ENCODE measurements around the gene CEP112. TPM values are rescaled to one million over a fixed set of nuclear protein-coding genes. Genes with fewer than 3 reads are reported as not detected.

The CEP112 gene
- total RNA-seq, 6 experiments from 2014 or later: 5.3 to 7.7 (median 6.9) TPM

DNA sequence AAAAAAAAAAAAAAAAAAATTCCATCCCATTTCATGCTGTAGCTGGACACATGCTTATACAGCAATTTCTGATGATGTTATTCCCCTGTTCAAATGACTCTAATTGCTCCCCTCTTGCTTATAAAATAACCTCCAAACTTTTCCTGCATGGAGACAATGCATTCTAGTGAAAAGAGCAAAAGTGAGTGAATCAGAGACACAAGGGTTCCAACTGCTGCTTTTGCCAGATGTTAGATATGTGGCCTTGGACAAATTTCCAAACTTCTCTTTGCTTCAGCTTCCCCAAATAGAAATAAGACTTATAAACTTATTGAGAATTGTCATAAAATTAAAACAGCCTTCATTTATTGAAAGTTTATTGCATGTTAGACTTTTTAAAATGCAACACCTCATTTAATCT is 565.5 kb downstream of the CEP112 start:
- DNase-seq: no peak
- peaks cover 16% of the 10 kb centered on the region for H3K4me1 Mint-ChIP-seq (ENCODE audit: low read depth)
- no peaks in the 10 kb centered on the region for H3K36me3 Mint-ChIP-seq (ENCODE audit: low read depth)
- no peak overlapping the region for H3K27ac Mint-ChIP-seq
- H3K9me3 Mint-ChIP-seq: peaks cover 3% of the 10 kb centered on the region; the same call in 1 of the 2 replicates
- H3K27me3 Mint-ChIP-seq (ENCODE audit: insufficient read depth): peaks cover 7% of the 10 kb centered on the region
- no peak overlapping the region for H3K4me3 Mint-ChIP-seq
- TF ChIP-seq CTCF (IDR thresholded peaks at IDR 0.05): no peak

DNA sequence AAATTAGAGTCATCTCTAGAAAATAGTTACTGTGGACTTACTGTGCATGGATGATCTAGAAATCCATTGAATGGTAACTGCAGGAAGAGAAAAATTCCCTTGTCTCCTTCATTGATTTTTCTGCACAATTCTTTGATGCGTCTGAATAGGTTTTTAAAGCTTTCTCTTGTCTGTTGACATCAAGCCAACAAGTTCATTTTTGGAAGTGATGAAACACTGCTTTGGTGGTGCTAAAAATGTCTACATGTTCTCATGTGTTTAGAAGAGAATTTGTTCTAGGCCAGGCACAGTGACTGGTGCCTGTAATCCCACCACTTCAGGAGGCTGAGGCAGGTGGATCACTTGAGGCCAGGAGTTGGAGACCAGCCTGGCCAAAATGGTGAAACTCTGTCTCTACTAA is 573.4 kb downstream of the CEP112 start:
- no peak for TF ChIP-seq CTCF (IDR thresholded peaks at IDR 0.05)
- Mint-ChIP-seq H3K27me3 (ENCODE audit: insufficient read depth) (no peaks in the 10 kb centered on the region), H3K36me3 (ENCODE audit: low read depth) (no peaks in the 10 kb centered on the region), H3K4me1 (ENCODE audit: low read depth) (no peaks in the 10 kb centered on the region), H3K27ac (no peak overlapping the region), H3K9me3 (no peaks in the 10 kb centered on the region; the same call in 1 of the 2 replicates), H3K4me3 (no peak overlapping the region)
- no peak for DNase-seq

- no peak for TF ChIP-seq CTCF (IDR thresholded peaks at IDR 0.05)
- H3K27me3 Mint-ChIP-seq (ENCODE audit: insufficient read depth): no peaks in the 10 kb centered on the region; the same call in 1 of the 2 replicates
- no peak for DNase-seq
- peaks cover 4% of the 10 kb centered on the region; the same call in 1 of the 2 replicates for H3K9me3 Mint-ChIP-seq
- H3K36me3 Mint-ChIP-seq (ENCODE audit: low read depth): no peaks in the 10 kb centered on the region
- H3K4me1 Mint-ChIP-seq (ENCODE audit: low read depth): no peaks in the 10 kb centered on the region
- no peak overlapping the region for H3K27ac Mint-ChIP-seq
- H3K4me3 Mint-ChIP-seq: no peak overlapping the region
Measured at GRCh38 chr17:65617496-65617895, 574.4 kb downstream of the CEP112 start.

GRCh38 chr17:65609749-65610148 is 582.2 kb downstream of the CEP112 start:
- Mint-ChIP-seq H3K36me3 (ENCODE audit: low read depth) (peaks cover 5% of the 10 kb centered on the region; the same call in 1 of the 2 replicates), H3K27ac (no peak overlapping the region), H3K27me3 (ENCODE audit: insufficient read depth) (peaks cover 6% of the 10 kb centered on the region), H3K4me1 (ENCODE audit: low read depth) (no peaks in the 10 kb centered on the region), H3K4me3 (no peak overlapping the region), H3K9me3 (peaks cover 7% of the 10 kb centered on the region)
- no peak for DNase-seq
- TF ChIP-seq CTCF (IDR thresholded peaks at IDR 0.05): no peak

- no peaks in the 10 kb centered on the region for H3K4me1 Mint-ChIP-seq (ENCODE audit: low read depth)
- H3K27ac Mint-ChIP-seq: no peak overlapping the region
- DNase-seq: no peak
- peaks cover 7% of the 10 kb centered on the region for H3K9me3 Mint-ChIP-seq
- H3K36me3 Mint-ChIP-seq (ENCODE audit: low read depth): peaks cover 5% of the 10 kb centered on the region; the same call in 1 of the 2 replicates
- peaks cover 6% of the 10 kb centered on the region for H3K27me3 Mint-ChIP-seq (ENCODE audit: insufficient read depth)
- no peak for TF ChIP-seq CTCF (IDR thresholded peaks at IDR 0.05)
- no peak overlapping the region for H3K4me3 Mint-ChIP-seq
Measured at GRCh38 chr17:65609286-65609685, 582.6 kb downstream of the CEP112 start.

- H3K4me3 Mint-ChIP-seq: no peak overlapping the region
- peaks cover 5% of the 10 kb centered on the region; the same call in 1 of the 2 replicates for H3K36me3 Mint-ChIP-seq (ENCODE audit: low read depth)
- peaks cover 4% of the 10 kb centered on the region for H3K9me3 Mint-ChIP-seq
- TF ChIP-seq CTCF (IDR thresholded peaks at IDR 0.05): no peak
- H3K27ac Mint-ChIP-seq: no peak overlapping the region
- no peak for DNase-seq
- peaks cover 11% of the 10 kb centered on the region for H3K27me3 Mint-ChIP-seq (ENCODE audit: insufficient read depth)
- H3K4me1 Mint-ChIP-seq (ENCODE audit: low read depth): no peaks in the 10 kb centered on the region
Measured at GRCh38 chr17:65604070-65604469, 587.9 kb downstream of the CEP112 start.

All from HFFc6 (cell line).